Stimulated activated CD4-positive, alpha-beta T cell treated with anti-CD3 and anti-CD28 coated beads, Interleukin-12 subunit alpha, Interleukin-12 subunit beta, amount 100 ng/mL, for 24 hours (primary cell): ENCODE results near the gene TMEM165.

Experiments used
- DNase-seq, 2 experiments: peaks; one replicate each; pipeline ENCODE4 v3.0.0-alpha.2; 2020; ENCODE audit warnings: low read depth in 2 of 2

Gene TMEM165

DNA sequence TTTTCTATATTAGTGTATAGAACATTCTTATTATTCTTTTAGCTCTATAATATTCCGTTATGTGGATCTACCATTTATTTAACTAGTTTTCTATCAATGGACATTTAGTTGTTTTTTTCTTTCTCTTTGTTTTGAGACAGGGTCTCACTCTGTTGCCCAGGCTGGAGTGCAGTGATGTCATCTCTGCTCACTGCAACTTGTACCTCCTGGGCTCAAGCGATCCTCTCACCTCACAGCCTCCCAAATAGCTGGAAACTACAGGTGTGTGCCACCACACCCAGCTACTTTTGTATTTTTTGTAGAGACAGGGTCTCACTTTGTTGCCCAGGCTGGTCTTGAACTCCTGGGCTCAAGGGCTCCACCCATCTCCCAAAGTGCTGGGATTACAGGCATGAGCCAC lies 10.8 kb downstream of the TMEM165 start:
- no peak for DNase-seq

DNA sequence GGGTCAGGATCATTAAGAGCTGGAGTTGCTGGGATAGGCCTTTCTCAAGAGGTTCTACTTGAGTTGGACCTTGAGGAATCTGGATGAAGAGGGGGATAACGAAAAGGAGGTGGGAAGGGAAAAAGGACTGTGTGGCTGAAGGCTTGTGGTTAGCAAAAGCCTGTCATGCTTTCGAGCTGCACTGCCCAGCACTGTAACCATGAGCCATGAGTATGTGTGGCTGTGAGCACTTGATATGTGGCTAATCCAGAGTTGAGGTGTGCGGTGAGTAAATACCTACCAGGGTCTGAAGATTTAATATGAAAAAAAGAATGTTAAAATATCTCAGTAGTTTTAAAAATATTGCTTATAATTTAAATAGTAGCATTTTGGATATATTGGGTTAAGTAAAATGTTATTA lies 11.4 kb downstream of the TMEM165 start:
- no peak for DNase-seq

DNA sequence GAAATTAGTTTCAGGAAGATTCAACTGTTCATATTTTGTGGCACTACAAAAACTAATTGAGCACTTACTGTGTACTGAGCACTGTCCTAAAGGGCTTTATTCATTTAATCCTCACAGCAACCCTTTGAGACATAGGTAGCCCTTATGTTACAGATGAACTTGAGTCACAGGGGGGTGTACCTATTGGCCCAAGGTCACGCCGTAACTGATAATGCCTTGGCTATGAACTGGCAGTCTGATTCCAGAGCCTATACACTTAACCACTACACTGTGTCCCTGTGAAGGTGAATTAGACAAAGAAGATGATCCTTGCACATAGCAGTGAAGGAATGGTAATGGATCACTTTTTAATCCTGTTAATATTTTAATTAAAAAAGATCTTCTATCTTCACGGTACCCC lies 12.0 kb downstream of the TMEM165 start:
- DNase-seq: no peak

DNA sequence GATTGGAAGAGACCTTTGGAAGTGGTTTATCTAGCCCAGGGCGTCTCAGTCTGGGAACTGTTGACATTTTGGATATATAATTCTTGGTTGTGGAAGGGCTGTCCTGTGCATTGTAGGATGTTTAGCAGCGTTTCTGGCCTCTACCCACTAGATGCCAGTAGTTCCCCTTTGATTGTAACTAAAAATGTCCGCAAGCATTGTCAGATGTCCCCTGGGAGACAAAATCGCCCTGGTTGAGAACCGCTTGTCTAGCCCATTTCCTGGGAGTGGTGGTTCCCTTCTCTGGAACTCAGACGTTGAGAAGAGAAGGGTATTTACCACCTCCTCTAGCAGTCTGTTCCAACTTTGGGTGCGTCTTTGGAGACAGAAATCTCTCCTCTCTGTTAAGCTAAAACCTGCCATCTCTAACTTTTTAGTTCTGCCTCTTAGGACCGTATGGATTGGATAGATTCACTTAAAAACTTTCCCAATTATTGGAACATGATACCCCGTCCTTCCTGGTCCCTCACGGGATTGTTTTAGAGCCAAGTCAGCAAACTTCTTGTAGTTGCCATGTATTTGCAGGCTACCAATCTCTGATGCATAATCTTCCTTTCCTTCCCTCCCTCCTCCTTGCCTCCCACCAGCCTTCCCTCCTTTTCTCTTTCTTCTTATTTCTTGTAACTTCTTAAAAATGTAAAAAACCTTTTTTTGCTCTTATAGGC lies 13.9 kb downstream of the TMEM165 start:
- DNase-seq: no peak

DNA sequence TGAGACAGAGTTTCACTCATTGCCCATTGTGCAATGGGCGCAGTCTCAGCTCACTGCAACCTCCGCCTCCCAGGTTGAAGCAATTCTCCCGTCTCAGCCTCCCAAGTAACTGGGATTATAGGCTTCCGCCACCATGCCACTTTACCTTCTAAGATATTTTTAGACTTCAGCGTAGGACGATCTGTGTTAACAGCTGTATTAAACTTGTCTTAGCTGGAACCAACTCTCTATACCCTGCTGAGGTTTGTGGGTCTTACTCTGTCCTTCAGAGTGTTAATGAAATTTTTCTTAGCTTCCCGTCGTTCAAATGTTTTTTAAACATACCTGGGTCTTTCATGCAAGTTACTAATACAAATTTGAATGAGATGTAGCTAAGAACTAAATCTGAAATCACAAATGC lies 14.7 kb downstream of the TMEM165 start:
- DNase-seq: no peak

DNA sequence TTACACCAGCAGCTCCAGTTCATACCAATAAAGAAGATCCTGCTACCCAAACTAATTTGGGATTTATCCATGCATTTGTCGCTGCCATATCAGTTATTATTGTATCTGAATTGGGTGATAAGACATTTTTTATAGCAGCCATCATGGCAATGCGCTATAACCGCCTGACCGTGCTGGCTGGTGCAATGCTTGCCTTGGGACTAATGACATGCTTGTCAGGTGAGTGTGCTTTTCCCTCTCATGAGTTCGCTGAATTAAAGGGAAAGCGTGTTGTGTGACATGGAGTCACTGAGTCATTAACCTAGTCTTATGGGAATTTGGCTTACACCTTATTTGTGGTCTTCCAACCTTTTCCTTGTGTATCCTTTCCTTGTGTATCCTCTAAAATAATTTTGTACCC lies 15.9 kb downstream of the TMEM165 start:
- no peak for DNase-seq

DNA sequence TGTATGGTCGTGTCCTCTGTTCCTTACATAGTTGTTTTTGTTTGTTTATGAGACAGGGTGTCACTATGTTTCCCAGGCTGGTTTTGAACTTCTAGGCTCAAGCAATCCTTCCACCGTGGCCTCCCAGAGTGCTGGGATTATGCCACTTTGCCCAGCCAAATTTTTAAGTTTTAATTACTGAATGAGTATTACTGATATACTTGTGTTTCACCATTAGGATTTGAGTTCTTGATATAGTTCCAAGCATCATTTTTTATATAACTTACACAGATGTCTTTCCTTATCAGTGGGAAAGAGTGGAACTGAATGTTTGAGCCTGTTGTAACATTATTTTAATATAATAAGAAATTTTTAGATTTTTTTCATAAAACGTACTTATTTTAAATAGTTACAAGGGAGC lies 20.4 kb downstream of the TMEM165 start:
- no peak for DNase-seq

DNA sequence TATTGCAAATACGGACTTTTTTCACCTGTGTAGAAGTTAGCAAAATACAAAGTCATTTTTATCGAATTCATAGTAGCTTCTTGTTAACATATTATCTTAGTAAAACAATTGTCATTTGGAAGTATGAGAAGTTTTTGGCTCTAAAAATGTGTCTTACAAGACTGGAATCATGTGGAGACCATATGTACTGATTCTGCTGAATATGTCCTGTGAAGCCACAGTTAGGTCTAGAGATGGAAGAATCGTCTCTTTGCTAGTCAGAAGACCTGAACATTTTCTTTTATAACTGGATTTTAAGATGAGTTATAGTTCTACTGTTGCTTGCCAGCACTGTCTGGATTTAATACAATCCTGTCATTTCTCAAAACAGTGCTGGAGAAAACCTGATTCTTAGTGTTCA lies 29.0 kb downstream of the TMEM165 start:
- DNase-seq: no peak

DNA sequence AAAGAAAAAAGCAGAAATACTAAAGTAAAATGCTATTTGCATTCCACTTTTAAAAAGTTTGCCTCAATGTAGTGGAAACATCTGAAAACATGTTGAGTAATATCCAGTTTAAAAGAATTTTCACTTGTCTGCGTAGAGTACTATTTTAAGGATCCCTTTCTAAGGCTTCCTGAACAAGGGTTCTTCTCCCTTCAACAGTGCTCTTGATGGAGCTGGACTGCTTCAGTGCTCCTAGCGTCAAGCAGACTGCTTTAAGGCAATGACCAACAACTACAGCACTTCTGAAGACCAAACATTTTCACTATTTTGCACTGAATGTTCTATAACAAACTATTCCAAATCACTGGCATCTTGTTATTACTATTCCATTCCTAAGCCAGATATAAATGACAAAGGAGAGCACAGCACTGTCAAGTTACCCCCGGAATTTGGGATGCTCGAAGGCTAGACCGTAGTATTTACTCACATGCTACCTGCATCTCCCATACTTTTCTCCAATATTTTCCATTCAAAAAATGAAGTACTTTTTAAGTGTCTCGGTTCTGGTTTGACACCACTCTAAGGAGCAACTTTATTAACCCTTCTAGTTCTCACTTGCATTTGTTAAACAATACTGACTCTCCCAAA lies 36.1 kb downstream of the TMEM165 start:
- DNase-seq: no peak

DNA sequence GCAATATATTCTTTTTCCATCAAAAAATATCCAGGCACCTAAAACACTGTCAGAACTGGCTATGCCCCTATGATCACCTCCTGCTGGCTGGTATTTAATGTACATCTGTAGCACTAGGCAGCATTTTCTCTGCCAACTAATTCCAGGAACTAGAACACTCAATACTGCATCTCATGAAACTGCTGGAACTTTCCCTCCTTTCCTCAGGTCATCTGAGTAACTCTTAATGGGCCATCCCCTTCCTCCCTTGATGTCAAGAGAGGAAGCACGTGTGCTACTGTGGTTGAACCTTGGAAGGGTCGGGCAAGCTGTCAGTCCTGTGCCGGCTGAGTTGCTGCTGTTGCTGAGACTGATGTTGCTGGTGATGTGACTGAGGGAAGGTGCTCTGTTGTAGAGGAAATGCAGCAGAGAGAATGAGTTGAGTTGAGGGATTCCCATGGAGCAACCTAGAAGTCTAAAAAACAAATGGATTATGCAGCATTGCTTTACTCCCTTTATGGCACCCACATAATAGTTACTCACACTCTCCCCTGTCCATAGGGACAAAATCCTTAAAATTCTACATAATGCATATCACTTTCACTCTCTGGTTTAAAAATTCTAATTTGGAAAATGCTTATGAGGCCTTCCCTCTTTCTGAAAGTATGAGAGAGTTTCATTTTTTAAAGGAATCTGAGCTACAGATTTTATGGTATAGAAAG lies 39.5 kb downstream of the TMEM165 start:
- no peak for DNase-seq

DNA sequence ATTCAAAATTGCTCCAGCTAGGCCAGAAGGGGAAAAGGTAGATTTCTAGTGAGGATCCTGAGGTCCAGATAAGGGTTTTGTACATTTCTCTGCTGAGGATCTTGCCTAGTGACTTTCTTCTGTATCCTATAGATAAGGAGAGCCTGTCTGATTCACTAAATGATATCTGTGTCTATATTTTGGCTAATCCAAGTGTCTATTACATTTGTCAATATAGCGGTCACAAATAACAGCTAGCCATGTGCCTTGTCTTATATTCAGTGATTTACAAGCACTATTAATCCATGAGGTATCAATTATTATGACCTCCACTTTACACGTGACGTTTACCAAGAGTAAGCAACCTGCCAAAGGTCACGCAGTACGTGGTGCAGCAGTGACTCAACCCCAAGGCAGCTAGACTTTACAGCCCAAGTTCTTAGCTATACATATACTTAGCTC lies 41.6 kb downstream of the TMEM165 start:
- DNase-seq: no peak

DNA sequence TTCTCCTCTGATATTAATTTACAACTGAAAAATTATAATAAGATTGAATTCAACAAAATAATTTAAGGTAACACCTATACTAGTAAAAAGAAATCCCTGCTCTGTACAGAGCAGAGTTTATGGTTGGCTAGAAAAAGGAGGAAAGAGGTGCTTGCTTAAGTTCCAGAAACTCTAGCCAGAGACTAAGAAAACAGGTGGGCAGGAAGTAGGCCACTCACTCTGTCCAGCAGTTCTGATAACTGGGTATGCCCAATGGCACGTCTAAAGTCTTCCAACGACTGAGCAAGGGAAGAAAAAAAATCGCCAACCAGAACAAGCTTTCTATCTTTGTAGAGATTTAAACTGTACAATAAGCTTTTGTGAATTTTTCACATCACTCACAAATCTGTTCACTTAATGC lies 42.1 kb downstream of the TMEM165 start:
- DNase-seq: no peak

DNA sequence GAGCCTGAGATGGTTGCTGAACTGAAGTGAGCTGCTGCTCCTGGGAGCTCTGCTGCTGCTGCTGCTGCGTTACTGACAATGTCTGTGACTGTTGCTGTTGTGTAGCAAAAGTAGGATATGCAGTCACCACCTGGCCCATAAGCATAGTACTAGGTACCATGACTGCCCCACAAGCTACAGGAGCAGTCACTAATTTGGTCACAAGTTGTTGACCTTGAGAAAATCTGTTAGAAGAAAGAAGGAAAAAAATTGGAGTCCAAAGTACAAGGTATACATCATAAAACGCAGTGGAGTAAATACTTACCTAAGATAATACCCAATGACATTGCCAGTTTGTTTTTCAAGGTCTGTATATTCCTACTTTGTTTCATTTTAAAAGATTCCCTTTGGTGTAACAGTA lies 42.6 kb downstream of the TMEM165 start:
- DNase-seq: no peak

DNA sequence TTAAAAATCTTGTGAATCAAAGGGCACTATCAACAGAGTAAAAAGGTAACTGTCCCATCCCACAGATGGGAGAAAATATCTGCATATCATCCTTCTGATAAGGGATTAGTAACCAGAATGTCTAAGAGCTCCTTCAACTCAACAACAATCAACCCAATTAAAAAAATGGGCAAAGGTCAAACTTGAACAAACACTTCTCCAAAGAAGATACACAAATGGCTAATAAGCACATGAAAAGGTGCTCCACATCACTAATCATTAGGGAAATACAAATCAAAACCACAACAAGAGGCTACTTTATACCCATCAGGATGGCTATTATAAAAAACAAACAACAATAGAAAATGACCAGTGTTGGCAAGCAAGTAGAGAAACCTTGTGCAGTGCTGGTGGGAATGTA lies 43.3 kb downstream of the TMEM165 start:
- DNase-seq: no peak

DNA sequence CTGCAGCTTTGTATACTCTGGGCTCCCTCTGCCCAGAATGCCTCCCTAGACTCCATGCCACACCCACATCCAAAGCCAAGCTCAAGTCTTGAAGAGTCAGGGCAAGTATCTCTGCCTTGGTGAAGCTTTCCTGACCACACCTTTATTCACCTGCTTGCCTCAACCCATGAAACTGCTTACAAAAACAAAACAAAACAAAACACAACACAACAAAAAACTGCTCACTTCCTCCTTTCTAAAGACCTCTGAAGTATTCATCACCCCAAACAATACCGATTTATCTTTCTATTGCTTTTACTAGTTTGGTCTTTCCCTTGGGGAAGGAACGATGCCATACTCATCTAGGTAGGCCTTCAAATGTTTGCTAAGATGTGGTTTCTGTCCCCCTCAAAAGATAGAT lies 45.0 kb downstream of the TMEM165 start:
- no peak for DNase-seq

DNA sequence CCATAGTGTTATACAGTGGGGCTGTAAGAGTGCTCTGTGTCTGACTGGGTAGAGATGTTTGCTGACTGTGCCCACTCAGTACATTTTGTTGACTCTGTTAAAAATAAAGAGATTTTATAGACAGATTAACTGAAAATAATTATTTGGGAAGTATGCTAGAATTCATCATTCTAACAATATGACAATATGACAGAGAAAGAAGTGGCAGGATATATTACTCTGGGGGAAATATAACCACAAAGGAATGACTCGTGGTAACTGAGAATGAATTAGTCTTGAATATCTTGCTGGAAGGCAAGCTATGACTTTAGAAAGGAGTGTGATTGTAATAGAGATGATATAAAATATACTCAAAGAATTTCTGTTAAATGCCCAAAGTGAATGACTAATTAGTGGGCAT lies 46.8 kb downstream of the TMEM165 start:
- DNase-seq: no peak

DNA sequence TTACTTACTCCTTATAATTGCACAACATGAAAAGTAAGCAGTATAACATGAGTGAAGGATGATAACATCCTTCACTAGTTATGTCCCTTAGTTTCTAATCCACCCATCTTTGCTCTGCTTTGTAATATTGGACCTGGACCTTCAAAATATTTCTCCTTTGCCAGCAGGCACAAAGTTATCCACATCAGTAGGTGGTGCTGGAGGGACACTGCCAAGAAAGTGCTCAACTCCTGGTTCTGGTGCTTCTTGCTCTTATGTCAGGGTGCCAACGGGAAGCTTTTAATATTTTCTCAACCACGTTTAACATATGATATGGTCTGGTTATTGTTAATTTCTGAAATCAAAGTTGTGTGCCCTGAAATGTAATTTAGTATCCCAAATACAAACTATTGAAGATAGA lies 49.1 kb downstream of the TMEM165 start:
- no peak for DNase-seq

DNA sequence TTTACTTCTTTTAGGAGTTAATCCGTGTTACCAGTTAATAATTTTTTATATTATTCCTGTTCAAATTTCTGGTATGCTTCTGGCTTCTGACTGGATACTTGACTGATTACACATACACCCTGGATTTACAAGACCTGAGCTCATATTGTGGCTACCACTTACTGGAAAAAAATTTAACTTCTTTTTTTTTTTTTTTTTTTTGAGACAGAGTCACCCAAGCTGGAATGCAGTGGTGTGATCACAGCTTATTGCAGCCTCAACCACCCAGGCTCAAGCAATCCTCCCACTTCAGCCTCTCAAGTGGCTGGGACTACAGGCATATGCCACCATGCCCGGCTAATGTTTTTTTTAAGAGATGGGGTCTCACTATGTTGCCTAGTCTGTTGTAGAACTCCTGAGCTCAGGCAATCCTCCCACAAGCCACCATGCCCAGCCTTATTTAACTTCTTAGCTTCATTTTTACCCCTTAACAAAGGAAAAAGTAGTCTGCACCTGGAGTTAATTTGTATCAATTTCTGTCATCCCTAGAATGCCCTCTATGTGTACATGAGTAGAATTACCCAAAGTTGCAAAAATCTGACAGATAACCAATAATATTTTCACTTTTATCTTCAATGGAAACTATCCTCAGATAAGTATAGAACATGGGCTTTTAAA lies 50.3 kb downstream of the TMEM165 start:
- DNase-seq: no peak

DNA sequence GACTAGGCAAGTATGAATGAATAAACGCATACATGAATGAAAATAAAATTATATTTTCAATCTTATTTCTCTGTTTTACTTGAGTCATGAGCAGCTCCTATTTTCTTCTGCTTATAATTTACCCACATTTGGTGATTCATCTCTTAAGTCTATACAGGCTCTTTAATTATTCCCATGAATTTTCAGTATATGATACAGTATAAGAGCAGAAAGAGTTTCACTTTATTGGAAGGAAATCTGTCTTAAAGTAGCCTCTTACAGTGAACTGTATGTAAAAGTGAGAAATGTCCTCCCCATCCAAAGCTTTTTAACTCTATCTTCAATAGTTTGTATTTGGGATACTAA lies 50.8 kb downstream of the TMEM165 start:
- DNase-seq: no peak

DNA sequence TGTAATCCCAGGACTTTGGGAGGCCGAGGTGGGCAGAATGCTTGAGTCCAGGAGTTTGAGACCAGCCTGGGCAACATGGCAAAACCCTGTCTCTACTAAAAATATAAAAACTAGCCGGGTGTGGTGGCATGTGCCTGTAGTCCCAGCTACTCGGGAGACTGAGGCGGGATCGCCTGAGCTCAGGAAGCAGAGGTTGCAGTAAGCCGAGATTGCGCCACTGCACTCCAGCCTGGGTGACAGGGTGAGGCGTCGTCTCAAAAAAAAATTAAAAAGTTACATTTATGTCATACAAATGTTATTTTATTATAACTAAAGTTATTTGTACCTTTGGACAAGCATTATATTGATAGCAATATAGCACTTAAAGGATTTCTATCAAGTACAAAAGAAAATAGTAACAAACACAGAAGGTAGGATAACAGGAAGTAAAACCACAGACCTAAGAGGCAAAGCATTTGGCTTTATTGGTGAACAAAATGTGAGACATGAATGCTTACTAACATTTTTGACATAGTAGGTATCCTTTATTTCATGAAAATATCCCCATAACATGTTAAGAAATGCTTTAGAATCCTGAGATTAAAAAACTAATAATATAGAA lies 51.5 kb downstream of the TMEM165 start:
- no peak for DNase-seq

DNA sequence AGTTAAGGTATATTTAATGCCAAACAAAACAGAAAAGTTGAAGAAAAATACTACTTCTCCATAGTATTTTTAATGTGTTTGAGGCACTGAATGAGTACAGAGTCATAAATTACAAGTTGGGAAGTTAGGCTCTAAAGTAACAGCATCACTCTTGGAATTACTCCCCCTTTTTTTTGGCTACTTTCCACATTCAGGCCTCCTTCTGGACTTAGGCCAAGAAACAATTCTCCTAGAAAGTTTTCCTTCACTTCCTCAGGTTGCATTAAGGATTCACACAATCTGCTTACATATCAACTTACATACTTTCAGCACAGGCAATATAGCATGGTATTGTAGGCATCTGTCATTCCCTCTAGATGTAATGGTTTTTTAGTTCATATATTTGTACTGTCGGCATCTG lies 52.1 kb downstream of the TMEM165 start:
- DNase-seq: no peak

DNA sequence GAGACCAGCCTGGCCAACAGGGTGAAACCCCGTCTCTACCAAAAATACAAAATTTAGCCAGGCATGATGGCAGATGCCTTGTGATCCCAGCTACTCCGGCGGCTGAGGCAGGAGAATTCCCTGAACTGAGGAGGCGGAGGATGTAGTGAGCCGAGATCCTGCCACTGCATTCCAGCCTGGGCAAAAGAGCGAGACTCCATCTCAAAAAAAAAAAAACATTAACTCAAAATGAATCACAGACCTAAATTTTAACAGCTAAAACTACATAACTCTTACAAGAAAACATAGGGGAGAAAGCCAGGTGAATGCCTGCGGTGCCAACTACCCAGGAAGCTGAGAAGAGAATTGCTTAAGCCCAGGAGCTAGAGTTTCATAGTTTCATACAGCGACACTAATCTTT lies 54.8 kb downstream of the TMEM165 start:
- no peak for DNase-seq
